ENCODE data around the gene TNNI3. TPM values are rescaled to one million over a fixed set of nuclear protein-coding genes. Genes with fewer than 3 reads are reported as not detected.
"Not testable (repeated sequence)": the region's sequence is repeated elsewhere in the genome, so short reads cannot be mapped to it uniquely, and the experiment has no call there.

Gene TNNI3
- total RNA-seq, 1 experiment from 2014 or later, result not detected

DNA sequence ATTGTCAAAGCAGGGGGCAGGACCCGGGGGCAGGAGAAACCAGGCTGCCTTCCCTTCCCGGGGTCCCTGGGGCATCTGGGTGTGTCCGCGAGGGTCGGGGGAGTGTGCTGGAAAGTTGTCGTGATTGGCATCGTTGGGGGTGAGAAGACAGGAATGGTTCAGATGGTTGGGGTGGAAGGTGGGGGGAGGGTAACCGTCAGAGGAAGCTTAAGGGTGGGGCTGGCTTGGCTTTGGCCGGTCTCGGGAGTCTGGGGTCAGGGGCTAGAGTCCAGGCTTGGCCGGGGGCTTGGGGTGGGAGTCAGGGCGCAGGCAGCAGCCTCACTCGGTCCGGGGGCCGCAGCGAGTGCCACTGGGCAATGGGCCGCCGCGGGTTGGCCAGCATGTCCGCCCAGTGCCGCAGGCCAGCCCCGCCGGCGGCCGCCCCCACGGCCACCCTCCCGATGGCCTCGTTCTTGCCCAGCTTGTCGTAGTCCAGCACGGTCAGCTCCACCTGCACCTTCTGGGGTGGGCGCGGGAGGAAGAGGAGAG lies 15.7 kb upstream of the TNNI3 start:
- no peak for DNase-seq (ENCODE audit: low read depth)

DNA sequence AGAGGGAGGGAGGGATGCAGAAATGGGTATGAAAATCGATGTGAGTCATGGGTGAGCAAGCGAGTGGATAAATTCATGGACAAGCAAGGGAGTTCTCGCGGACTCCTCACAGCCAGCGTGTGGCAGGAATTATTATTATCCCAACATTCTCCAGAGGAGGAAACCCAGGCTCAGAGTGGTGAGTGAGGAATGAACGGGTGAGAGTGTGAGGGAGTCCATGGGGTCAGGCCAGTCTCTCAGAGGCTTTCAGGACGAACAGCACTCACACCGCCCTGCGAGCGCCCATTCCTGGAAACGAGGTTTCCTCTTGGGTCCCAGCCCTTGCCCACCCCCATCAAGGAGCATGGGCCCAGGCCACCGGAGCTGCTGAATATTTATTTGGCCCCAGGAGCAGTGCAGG lies 15.2 kb upstream of the TNNI3 start:
- peak; percentile 57 for DNase-seq (ENCODE audit: low read depth)

DNA sequence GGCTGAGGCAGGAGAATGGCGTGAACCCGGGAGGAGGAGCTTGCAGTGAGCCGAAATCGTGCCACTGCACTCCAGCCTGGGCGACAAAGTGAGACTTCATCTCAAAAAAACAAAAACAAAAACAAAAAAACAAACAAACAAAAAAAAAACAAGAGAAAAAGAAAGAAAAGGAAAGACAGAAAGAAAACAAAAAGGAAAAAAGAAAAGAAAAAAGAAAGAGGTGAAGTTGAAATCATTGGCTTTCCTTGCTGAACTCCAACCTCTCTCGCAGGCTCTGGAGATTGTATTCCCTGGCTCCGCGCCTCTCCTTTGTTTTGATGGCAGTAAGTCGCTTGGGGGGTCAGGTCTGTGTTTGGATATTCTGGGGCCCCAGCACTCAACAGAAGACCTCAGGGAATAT lies 14.8 kb upstream of the TNNI3 start:
- not testable (repeated sequence) for DNase-seq (ENCODE audit: low read depth)

DNA sequence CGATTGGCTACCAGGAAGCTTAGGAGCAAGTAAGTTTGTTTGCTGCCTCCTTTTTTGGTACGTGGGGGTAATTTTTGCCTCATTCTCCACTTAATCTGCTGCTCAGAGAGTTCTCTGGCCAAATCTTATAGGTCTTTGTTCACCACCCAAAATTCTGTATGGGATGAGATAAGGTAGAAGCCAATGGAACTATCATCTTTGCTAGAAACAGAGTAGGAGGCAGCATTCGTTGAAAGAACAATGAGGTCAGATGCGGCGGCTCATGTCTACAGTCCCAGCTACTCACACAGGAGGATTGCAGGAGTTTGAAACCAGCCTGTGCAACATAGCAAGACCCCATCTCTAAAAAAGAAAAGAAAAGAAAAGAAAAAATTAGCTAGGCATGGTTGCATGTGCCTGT lies 13.9 kb upstream of the TNNI3 start:
- no peak for DNase-seq (ENCODE audit: low read depth)

DNA sequence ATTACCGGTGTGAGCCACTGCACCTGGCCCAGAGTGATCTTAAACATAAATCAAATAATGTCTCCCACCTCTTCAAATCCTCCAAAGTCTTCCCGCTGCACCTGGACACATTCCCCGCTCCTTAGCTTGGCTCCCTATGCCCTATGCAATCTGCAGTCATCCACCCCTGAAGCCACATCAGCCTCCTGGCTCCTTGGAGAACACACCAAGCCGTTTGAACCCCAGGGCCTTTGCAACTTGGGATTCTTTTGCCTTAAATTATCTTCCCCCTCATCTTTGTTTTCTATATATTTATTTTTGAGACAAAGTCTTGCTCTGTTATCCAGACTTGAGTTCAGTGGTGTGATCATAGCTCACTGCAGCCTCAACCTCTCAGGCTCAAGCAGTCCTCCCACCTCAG lies 11.6 kb upstream of the TNNI3 start:
- DNase-seq (ENCODE audit: low read depth), result no peak

GRCh38 chr19:55166530-55167268 lies 9.2 kb upstream of the TNNI3 start, which contains the start of gene DNAAF3:
TSS of gene DNAAF3 (minus strand) at chr19:55166613. CDS start at chr19:55166413, 200 bp downstream.
- peak; percentile 93 for DNase-seq (ENCODE audit: low read depth)

DNA sequence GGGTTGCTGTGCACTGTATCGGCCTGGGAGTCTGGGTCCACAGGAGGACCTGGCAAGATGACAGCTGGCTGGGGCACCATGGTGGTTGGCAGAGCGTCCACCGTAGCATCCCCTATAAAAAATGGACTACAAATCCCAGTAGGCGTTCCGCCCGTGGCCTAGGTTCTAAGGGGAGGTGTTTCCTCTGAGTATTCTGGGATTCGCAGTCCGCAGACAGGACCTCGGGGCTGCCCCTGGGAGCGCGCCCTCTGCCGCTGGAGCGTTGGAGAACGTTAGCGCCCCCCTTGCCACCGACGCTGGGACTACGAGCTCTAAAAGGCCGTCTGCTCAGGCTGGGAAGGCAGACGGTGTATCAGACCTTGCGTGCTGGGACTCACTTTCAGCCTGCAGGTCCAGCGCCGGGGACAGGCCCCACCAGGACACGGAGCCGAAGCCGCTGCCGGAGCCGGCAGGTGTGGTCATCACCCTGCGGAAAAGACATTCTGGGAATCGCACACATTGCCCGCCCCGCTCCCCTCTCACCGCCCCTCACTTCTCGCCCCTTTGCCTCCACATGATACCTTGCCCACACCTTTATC lies 8.5 kb upstream of the TNNI3 start:
- DNase-seq (ENCODE audit: low read depth), result peak; percentile 69

DNA sequence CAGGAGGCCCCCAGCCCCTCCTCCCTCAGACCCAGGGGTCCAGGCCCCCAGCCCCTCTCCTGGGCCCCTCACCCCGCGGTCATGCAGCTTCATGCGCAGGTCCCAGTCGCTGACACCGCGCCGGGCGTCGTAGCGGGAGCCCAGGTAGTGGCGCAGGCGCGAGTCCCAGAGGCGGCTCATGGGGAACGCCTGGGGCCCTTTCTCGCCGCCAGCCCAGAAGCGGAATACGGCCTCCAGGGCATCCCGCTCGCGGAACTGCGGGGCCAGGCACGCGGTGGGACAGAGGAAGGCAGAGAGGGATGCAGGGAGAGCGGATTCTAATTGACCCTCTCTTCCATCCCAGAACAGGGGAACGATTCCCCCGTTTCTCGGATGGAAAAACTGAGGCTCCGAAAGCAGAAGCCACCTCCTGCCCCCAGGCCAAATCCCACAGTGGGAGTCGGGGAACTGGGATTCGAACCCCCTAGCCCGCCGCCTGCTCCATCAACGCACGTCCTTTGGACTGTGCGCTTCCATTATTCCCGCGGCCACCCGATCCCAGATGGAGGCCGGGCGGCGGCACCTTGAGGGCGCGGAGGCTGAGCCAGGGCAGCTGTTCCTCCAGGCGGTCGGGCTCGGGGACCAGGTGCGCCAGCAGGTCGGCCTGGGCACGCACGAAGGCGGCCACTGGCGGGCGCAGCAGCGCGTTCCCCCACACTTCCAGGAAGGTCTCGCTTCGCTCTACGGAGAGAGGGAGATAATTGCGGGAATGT lies 4.2 kb upstream of the TNNI3 start:
- DNase-seq (ENCODE audit: low read depth), result no peak

- DNase-seq (ENCODE audit: low read depth), result no peak
These were observed 3.4 kb upstream of the TNNI3 start for GRCh38 chr19:55160986-55161365.

DNA sequence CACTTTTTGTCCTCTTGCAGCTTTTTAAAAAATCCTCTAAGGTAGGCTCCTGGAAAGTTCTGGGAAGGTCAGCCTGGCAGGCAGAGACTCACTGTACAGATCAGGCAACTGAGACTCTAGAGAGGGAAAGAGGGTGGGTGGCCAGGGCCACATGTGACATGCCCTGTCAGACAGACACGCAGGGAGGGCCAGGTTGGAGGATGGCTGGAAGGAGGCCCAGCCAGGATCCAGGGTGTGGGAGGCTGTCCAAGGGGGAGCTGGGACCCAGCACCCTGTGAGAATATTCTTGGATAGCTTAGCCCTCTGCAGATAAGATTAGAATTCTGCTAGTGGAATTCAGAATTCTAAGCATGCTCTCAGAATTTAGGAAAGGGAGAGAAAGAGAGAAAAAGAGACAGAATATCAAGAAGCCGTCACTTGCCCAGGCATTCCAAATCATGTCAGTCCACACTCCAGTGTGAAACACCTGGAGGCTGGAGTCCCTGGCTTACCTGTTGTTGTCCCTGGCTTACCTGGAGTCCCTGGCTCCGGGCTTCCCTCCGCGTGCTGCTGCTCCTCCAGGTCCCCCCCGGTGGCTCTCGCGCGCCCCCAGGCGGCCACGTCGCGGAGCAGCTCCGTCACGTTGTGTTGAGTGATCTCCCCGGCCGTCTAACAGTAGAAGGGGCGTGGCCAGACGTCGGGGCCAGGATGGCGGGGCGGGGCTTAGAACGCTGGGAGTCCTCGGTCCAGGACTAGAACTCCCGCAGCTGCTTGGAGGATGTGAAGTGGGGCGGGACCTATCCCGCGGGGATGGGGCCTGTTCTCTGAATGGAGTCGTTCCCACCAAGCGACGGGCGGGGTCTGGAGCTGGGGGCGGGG lies 2.8 kb upstream of the TNNI3 start:
- DNase-seq (ENCODE audit: low read depth), result peak; percentile 84

DNA sequence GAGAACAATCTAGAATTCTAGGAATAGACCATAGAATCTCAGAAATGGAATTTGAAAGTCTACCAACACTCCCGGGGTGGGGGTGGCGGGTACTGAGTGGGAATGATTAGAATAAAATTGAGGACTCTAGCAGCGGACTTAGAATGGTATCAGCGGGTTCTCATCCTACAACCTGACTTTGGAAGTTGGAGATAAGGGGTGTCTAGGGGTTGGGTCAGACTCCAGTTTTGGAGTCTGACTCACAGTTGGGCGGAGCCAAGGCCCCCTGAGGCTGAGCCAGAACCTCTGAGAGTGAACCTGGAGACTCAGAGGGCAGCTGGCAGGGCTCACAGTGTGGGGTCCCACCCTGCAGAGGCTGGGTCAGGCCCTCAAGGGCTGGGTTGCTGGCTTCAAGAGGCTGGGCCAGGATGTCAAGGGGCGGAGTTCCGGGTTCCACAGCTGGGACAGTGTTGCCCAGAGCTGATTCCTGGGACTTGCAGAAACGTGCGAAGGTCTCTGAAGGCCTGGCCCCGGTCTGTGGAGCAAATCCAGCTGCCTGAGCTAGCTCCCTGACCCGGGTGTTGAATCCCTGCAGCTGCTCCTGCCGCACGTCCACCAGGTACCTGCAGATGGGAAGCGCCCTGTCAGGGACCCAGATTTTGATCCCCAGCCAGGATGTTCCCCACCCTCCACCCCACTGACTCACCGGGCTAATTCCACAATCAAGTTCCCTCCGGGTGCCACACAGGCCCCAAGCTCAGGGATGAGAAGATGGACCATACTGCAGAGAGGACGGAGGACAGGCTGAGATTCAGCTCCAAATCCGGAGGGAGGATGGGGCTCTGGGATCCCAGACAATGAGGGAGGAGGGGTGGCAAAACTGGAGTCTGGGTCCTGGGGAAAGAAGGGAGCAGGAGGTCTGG lies 1.6 kb upstream of the TNNI3 start:
- DNase-seq (ENCODE audit: low read depth), result peak; percentile 54

GRCh38 chr19:55158423-55158822 lies 891 bp upstream of the TNNI3 start:
- DNase-seq (ENCODE audit: low read depth), result no peak

DNA sequence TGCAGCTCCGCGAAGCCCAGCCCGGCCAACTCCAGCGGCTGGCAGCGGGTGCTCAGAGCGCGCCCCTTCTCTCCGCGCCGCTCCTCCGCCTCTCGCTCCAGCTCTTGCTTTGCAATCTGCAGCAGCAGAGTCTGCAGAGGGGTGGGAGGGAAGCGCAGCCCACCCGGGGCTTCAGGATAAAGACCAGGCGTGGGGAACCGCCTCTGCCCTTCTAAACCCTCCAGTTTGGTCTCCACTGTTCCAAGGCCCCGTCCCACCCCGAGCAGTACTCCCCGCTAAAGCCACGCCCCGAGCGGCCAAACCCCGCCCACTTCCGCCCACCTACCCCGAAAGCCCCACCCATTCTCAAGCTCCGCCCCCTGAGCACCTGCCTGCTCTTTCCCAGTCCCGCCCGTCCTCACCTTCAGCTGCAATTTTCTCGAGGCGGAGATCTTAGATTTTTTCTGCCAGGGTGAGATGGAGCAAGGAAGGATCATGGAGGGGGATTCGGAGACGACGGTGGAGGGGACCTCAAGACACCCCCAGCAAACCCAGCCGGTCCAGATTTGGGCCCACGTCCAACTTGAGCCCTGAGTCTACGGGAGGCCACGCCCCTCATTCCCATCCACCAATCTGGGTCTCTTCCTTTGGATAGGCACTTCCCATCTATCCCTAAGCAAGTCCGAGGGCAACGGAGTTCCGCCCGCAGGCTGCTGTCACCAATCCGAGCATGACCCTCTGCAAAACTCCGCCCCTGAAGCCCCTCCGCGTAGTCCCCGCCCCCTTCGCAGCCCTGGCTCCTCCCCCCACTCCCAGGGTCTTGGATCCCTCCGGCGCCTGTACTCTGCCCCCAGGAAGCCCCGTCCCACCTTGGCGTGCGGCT lies 1.1 kb downstream of the TNNI3 start:
- DNase-seq (ENCODE audit: low read depth), result no peak

DNA sequence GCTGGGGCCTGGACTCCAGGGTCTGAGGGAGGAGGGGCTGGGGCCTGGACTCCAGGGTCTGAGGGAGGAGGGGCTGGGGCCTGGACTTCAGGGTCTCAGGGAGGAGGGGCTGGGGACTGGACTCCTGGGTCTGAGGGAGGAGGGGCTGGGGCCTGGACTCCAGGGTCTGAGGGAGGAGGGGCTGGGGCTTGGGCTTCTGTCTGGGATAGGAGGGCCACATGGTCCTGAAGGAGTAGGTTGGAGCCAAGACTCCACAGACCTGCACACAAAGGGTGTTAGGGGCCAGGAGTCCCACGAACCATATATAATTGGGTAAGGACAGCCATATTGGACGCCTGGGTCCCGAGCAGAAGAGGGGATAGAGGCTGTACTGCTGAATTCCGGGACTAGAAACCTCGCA lies 1.7 kb downstream of the TNNI3 start:
- not testable (repeated sequence) for DNase-seq (ENCODE audit: low read depth)

GRCh38 chr19:55153652-55154264 lies 3.8 kb downstream of the TNNI3 start:
- DNase-seq (ENCODE audit: low read depth), result no peak

DNA sequence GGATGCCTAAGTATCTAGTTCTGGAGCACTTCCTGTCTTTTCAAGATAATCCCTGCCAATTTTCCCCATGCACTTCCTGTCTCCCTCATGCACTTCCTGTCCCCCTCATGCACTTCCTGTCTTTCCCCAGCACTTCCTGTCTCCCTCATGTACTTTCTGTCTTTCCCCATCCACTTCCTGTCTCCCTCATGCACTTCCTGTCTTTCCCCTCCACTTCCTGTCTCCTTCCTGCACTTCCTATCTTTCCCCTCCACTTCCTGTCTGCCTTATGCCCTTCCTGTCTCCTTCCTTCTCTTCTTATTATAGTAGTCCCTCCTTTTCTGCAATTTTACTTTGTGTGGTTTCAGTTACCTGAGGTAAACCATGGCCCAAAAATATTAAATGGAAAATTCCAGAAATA lies 5.5 kb downstream of the TNNI3 start:
- peak; percentile 42 for DNase-seq (ENCODE audit: low read depth)

GRCh38 chr19:55149078-55150003 lies 8.2 kb downstream of the TNNI3 start, which contains the start of gene TNNT1:
TSS of gene TNNT1 (minus strand) at chr19:55149206. CDS start at chr19:55147157, 2,049 bp downstream.
- no peak for DNase-seq (ENCODE audit: low read depth)
